WERI-Rb-1 (cell line): Measurements from ENCODE around the gene CNOT1.

Experiments
- DNase-seq: peaks from one replicate; pipeline ENCODE4 v3.0.0-alpha.2; 2020
- H3K27ac ChIP-seq: fragments of 250-450 bp; sonication (Bioruptor Pico); 2 replicates; pipeline ENCODE4 v1.5.1; 2020; ENCODE audit warnings: mild to moderate bottlenecking, moderate library complexity
- H3K27me3 ChIP-seq: fragments of 250-450 bp; sonication (Bioruptor Pico); 2 replicates; pipeline ENCODE4 v1.5.1; 2021; ENCODE audit warnings: mild to moderate bottlenecking, low read depth, moderate library complexity; ENCODE audit not compliant: insufficient read depth, severe bottlenecking
- H3K36me3 ChIP-seq: fragments of 250-450 bp; sonication (Bioruptor Pico); 2 replicates; pipeline ENCODE4 v1.5.1; 2020; ENCODE audit warnings: mild to moderate bottlenecking, moderate library complexity
- H3K4me3 ChIP-seq: 2 replicates; pipeline ENCODE4 v1.5.1; 2011; ENCODE audit warnings: low read depth, mild to moderate bottlenecking, control low read depth, low read length
- H3K9me3 ChIP-seq: fragments of 250-450 bp; sonication (Bioruptor Pico); 2 replicates; pipeline ENCODE4 v1.5.1; 2021; ENCODE audit warnings: mild to moderate bottlenecking, moderate library complexity; ENCODE audit not compliant: severe bottlenecking
- TF ChIP-seq, protein P1 (sequence below): IDR thresholded peaks from 2 replicates; pipeline ENCODE4 v1.5.1; 2011; ENCODE audit warnings: low read depth, mild to moderate bottlenecking, control low read depth, inconsistent platforms, low read length

CNOT1 gene

GRCh38 chr16:58507195-58507962 is 122.2 kb downstream of the CNOT1 start:
- Histone ChIP-seq H3K9me3 (no peaks in the 10 kb centered on the region), H3K27ac (no peak overlapping the region), H3K4me3 (no peak overlapping the region), H3K27me3 (no peaks in the 10 kb centered on the region), H3K36me3 (no peaks in the 10 kb centered on the region)
- DNase-seq = no peak
- TF ChIP-seq, protein P1, sequence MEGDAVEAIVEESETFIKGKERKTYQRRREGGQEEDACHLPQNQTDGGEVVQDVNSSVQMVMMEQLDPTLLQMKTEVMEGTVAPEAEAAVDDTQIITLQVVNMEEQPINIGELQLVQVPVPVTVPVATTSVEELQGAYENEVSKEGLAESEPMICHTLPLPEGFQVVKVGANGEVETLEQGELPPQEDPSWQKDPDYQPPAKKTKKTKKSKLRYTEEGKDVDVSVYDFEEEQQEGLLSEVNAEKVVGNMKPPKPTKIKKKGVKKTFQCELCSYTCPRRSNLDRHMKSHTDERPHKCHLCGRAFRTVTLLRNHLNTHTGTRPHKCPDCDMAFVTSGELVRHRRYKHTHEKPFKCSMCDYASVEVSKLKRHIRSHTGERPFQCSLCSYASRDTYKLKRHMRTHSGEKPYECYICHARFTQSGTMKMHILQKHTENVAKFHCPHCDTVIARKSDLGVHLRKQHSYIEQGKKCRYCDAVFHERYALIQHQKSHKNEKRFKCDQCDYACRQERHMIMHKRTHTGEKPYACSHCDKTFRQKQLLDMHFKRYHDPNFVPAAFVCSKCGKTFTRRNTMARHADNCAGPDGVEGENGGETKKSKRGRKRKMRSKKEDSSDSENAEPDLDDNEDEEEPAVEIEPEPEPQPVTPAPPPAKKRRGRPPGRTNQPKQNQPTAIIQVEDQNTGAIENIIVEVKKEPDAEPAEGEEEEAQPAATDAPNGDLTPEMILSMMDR = no peak

DNA sequence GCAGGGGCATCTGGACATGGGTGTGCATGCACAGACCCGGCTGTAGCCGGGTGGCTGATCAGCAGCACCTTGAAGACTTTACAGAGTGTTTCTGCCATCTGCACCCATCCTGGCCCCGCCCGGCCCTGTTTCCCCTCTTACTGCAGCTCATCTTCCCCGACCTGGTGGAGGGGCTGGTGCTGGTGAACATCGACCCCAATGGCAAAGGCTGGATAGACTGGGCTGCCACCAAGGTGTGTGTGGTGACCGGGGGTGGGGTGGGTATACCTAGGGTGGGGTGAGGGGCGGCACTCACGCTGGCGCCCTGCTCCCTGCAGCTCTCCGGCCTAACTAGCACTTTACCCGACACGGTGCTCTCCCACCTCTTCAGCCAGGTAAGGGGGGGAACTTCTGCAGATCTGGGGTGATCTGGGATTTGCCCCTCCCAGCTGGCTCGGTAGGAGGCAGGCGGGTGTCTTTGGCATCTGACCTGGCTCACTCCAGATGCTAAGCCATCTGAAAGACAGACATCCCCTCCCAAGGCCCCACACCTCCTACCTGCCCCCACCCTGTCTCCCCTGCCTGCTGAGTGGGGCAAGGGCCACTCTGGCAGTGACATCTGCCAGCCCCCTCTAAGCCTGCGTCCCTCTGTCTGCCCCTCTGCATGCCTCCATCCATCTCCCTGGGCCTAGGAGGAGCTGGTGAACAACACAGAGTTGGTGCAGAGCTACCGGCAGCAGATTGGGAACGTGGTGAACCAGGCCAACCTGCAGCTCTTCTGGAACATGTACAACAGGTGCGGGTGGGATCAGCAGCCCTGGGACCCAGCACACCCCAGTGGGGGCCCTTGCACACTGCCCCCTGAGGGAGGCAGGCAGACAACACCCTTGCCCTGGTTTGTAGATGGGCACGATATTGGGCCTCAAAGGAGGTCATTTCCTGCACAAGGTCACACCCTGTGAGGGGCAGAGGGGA is 123.1 kb downstream of the CNOT1 start:
- no peaks in the 10 kb centered on the region for H3K9me3 ChIP-seq
- H3K4me3 ChIP-seq = no peak overlapping the region
- TF ChIP-seq, protein P1 = peak; percentile 34
- H3K36me3 ChIP-seq = no peaks in the 10 kb centered on the region
- H3K27ac ChIP-seq = no peak overlapping the region
- no peak for DNase-seq
- H3K27me3 ChIP-seq = no peaks in the 10 kb centered on the region

- TF ChIP-seq, protein P1 = no peak
- no peak for DNase-seq
- no peaks in the 10 kb centered on the region for H3K36me3 ChIP-seq
- H3K27me3 ChIP-seq = no peaks in the 10 kb centered on the region
- H3K9me3 ChIP-seq = no peaks in the 10 kb centered on the region
- no peak overlapping the region for H3K27ac ChIP-seq
- no peak overlapping the region for H3K4me3 ChIP-seq
Measured at GRCh38 chr16:58503863-58504688, 125.5 kb downstream of the CNOT1 start.

GRCh38 chr16:58503166-58503862 is 126.3 kb downstream of the CNOT1 start:
- TF ChIP-seq, protein P1 = no peak
- Histone ChIP-seq H3K36me3 (no peaks in the 10 kb centered on the region), H3K9me3 (no peaks in the 10 kb centered on the region), H3K27ac (no peak overlapping the region), H3K27me3 (no peaks in the 10 kb centered on the region), H3K4me3 (no peak overlapping the region)
- no peak for DNase-seq

DNA sequence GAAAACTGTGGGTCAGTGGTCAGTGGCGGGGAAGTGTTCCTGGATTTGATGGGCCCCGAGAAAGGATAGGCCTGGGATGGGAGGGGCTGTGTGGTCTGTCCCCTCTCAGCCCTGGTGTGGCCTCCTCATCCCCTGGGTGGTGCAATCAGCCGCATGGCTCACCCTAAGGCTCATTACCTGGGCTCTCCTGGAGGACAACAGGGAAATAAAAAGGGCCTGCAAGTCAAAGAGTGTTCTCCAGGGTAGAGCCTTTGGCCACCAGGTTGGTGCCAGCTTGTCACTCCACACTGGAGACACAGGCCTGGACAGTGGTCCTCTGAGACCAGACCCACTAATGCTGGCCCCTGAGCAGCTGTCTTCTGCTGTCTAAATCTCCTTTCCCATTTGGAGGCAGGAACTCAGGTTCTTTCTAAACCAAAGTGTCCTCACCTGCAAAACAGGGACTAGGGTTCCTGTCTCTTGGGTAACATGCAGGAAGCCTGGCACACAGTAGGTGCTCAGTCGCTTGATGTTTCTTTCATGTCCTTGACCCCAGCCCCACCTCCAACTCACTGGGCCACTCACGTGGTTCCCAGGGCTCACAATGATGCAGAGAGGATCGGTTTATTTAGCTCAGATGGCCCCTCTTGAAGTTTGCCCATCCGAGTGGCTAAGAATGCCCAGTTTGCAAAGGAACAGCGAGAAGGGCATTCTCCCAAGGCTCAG is 127.3 kb downstream of the CNOT1 start:
- Histone ChIP-seq H3K27me3 (no peaks in the 10 kb centered on the region), H3K4me3 (peak overlapping the region; percentile 52; the same call in 1 of the 2 replicates), H3K9me3 (no peaks in the 10 kb centered on the region), H3K27ac (no peak overlapping the region), H3K36me3 (no peaks in the 10 kb centered on the region)
- TF ChIP-seq, protein P1 = no peak
- no peak for DNase-seq
